Measurements from ENCODE around the gene HPCAL1.

GRCh38 chr2:10466801-10467200 lies 164.1 kb downstream of the HPCAL1 start:
- TF ChIP-seq CTCF (conservative IDR thresholded peaks at IDR 0.05; ENCODE audit: low read length) (0 out of 2 replicates have a peak, but pooled peaks have one; percentile 19), EZH2phosphoT487 (IDR thresholded peaks at IDR 0.05; ENCODE audit: borderline replicate concordance) (no peak)

Measured in Loucy (cell line).